ENCODE results near the gene BMP6.

BMP6 gene

GRCh38 chr6:7773914-7774313 is 48.0 kb downstream of the BMP6 start:
- H3K27me3 Mint-ChIP-seq (ENCODE audit: low read depth), result no peaks in the 10 kb centered on the region
- peaks cover 4% of the 10 kb centered on the region for H3K4me1 Mint-ChIP-seq (ENCODE audit: low read depth)
- H3K27ac Mint-ChIP-seq, result no peak overlapping the region
- no peaks in the 10 kb centered on the region for H3K9me3 Mint-ChIP-seq
- H3K4me3 Mint-ChIP-seq, result no peak overlapping the region
- H3K36me3 Mint-ChIP-seq (ENCODE audit: low read depth), result no peaks in the 10 kb centered on the region
- DNase-seq (ENCODE audit: low spot score), result no peak

GRCh38 chr6:7776509-7776908 is 50.6 kb downstream of the BMP6 start:
- H3K27ac Mint-ChIP-seq, result no peak overlapping the region
- no peaks in the 10 kb centered on the region for H3K4me1 Mint-ChIP-seq (ENCODE audit: low read depth)
- H3K27me3 Mint-ChIP-seq (ENCODE audit: low read depth), result no peaks in the 10 kb centered on the region
- H3K9me3 Mint-ChIP-seq, result no peaks in the 10 kb centered on the region
- no peaks in the 10 kb centered on the region for H3K36me3 Mint-ChIP-seq (ENCODE audit: low read depth)
- H3K4me3 Mint-ChIP-seq, result no peak overlapping the region
- no peak for DNase-seq (ENCODE audit: low spot score)

- Mint-ChIP-seq H3K9me3 (no peaks in the 10 kb centered on the region), H3K4me3 (no peak overlapping the region), H3K4me1 (ENCODE audit: low read depth) (no peaks in the 10 kb centered on the region), H3K36me3 (ENCODE audit: low read depth) (no peaks in the 10 kb centered on the region), H3K27me3 (ENCODE audit: low read depth) (no peaks in the 10 kb centered on the region), H3K27ac (peak overlapping the region; percentile 16)
- no peak for DNase-seq (ENCODE audit: low spot score)
Measured at GRCh38 chr6:7777074-7777473, 51.2 kb downstream of the BMP6 start.

GRCh38 chr6:7781240-7781639 is 55.3 kb downstream of the BMP6 start:
- no peak for DNase-seq (ENCODE audit: low spot score)
- no peaks in the 10 kb centered on the region for H3K9me3 Mint-ChIP-seq
- H3K4me3 Mint-ChIP-seq, result no peak overlapping the region
- no peaks in the 10 kb centered on the region for H3K4me1 Mint-ChIP-seq (ENCODE audit: low read depth)
- H3K36me3 Mint-ChIP-seq (ENCODE audit: low read depth), result no peaks in the 10 kb centered on the region
- H3K27ac Mint-ChIP-seq, result no peak overlapping the region
- peaks cover 3% of the 10 kb centered on the region for H3K27me3 Mint-ChIP-seq (ENCODE audit: low read depth)

GRCh38 chr6:7784248-7784647 is 58.3 kb downstream of the BMP6 start:
- H3K27ac Mint-ChIP-seq, result no peak overlapping the region
- DNase-seq (ENCODE audit: low spot score), result no peak
- H3K4me1 Mint-ChIP-seq (ENCODE audit: low read depth), result no peaks in the 10 kb centered on the region
- H3K9me3 Mint-ChIP-seq, result no peaks in the 10 kb centered on the region
- no peaks in the 10 kb centered on the region for H3K36me3 Mint-ChIP-seq (ENCODE audit: low read depth)
- H3K27me3 Mint-ChIP-seq (ENCODE audit: low read depth), result peaks cover 7% of the 10 kb centered on the region
- H3K4me3 Mint-ChIP-seq, result no peak overlapping the region

- H3K4me1 Mint-ChIP-seq (ENCODE audit: low read depth), result no peaks in the 10 kb centered on the region
- peaks cover 7% of the 10 kb centered on the region for H3K27me3 Mint-ChIP-seq (ENCODE audit: low read depth)
- no peaks in the 10 kb centered on the region for H3K9me3 Mint-ChIP-seq
- no peaks in the 10 kb centered on the region for H3K36me3 Mint-ChIP-seq (ENCODE audit: low read depth)
- H3K27ac Mint-ChIP-seq, result no peak overlapping the region
- no peak for DNase-seq (ENCODE audit: low spot score)
- no peak overlapping the region for H3K4me3 Mint-ChIP-seq
Measured at GRCh38 chr6:7784706-7785105, 58.8 kb downstream of the BMP6 start.

- Mint-ChIP-seq H3K4me1 (ENCODE audit: low read depth) (no peaks in the 10 kb centered on the region), H3K36me3 (ENCODE audit: low read depth) (no peaks in the 10 kb centered on the region), H3K27me3 (ENCODE audit: low read depth) (peaks cover 7% of the 10 kb centered on the region), H3K27ac (no peak overlapping the region), H3K4me3 (no peak overlapping the region), H3K9me3 (no peaks in the 10 kb centered on the region)
- DNase-seq (ENCODE audit: low spot score), result no peak
Measured at GRCh38 chr6:7785243-7786035, 59.5 kb downstream of the BMP6 start.

- peaks cover 7% of the 10 kb centered on the region for H3K27me3 Mint-ChIP-seq (ENCODE audit: low read depth)
- H3K4me3 Mint-ChIP-seq, result no peak overlapping the region
- H3K4me1 Mint-ChIP-seq (ENCODE audit: low read depth), result no peaks in the 10 kb centered on the region
- H3K27ac Mint-ChIP-seq, result no peak overlapping the region
- H3K9me3 Mint-ChIP-seq, result no peaks in the 10 kb centered on the region
- no peaks in the 10 kb centered on the region for H3K36me3 Mint-ChIP-seq (ENCODE audit: low read depth)
- no peak for DNase-seq (ENCODE audit: low spot score)
Measured at GRCh38 chr6:7786214-7786661, 60.3 kb downstream of the BMP6 start.

- Mint-ChIP-seq H3K27me3 (ENCODE audit: low read depth) (peaks cover 7% of the 10 kb centered on the region), H3K9me3 (no peaks in the 10 kb centered on the region), H3K36me3 (ENCODE audit: low read depth) (no peaks in the 10 kb centered on the region), H3K27ac (no peak overlapping the region), H3K4me3 (no peak overlapping the region), H3K4me1 (ENCODE audit: low read depth) (no peaks in the 10 kb centered on the region)
- no peak for DNase-seq (ENCODE audit: low spot score)
Measured at GRCh38 chr6:7787137-7787608, 61.3 kb downstream of the BMP6 start.

- Mint-ChIP-seq H3K27me3 (ENCODE audit: low read depth) (peaks cover 7% of the 10 kb centered on the region), H3K9me3 (no peaks in the 10 kb centered on the region), H3K27ac (no peak overlapping the region), H3K36me3 (ENCODE audit: low read depth) (no peaks in the 10 kb centered on the region), H3K4me3 (no peak overlapping the region), H3K4me1 (ENCODE audit: low read depth) (no peaks in the 10 kb centered on the region)
- no peak for DNase-seq (ENCODE audit: low spot score)
Measured at GRCh38 chr6:7787731-7788130, 61.8 kb downstream of the BMP6 start.

GRCh38 chr6:7794509-7794908 is 68.6 kb downstream of the BMP6 start:
- no peaks in the 10 kb centered on the region for H3K36me3 Mint-ChIP-seq (ENCODE audit: low read depth)
- H3K27me3 Mint-ChIP-seq (ENCODE audit: low read depth), result peaks cover 4% of the 10 kb centered on the region
- H3K9me3 Mint-ChIP-seq, result no peaks in the 10 kb centered on the region
- no peak overlapping the region for H3K27ac Mint-ChIP-seq
- H3K4me1 Mint-ChIP-seq (ENCODE audit: low read depth), result no peaks in the 10 kb centered on the region
- no peak overlapping the region for H3K4me3 Mint-ChIP-seq
- no peak for DNase-seq (ENCODE audit: low spot score)

- H3K4me1 Mint-ChIP-seq (ENCODE audit: low read depth), result no peaks in the 10 kb centered on the region
- DNase-seq (ENCODE audit: low spot score), result no peak
- H3K27me3 Mint-ChIP-seq (ENCODE audit: low read depth), result peaks cover 6% of the 10 kb centered on the region
- no peak overlapping the region for H3K4me3 Mint-ChIP-seq
- H3K27ac Mint-ChIP-seq, result no peak overlapping the region
- H3K9me3 Mint-ChIP-seq, result no peaks in the 10 kb centered on the region
- no peaks in the 10 kb centered on the region for H3K36me3 Mint-ChIP-seq (ENCODE audit: low read depth)
Measured at GRCh38 chr6:7797386-7797785, 71.5 kb downstream of the BMP6 start.

GRCh38 chr6:7798751-7799150 is 72.9 kb downstream of the BMP6 start:
- DNase-seq (ENCODE audit: low spot score), result no peak
- H3K4me3 Mint-ChIP-seq, result no peak overlapping the region
- no peak overlapping the region for H3K27ac Mint-ChIP-seq
- H3K27me3 Mint-ChIP-seq (ENCODE audit: low read depth), result peaks cover 6% of the 10 kb centered on the region
- H3K9me3 Mint-ChIP-seq, result no peaks in the 10 kb centered on the region
- no peaks in the 10 kb centered on the region for H3K36me3 Mint-ChIP-seq (ENCODE audit: low read depth)
- H3K4me1 Mint-ChIP-seq (ENCODE audit: low read depth), result no peaks in the 10 kb centered on the region

- H3K4me3 Mint-ChIP-seq, result no peak overlapping the region
- no peaks in the 10 kb centered on the region for H3K36me3 Mint-ChIP-seq (ENCODE audit: low read depth)
- no peaks in the 10 kb centered on the region for H3K4me1 Mint-ChIP-seq (ENCODE audit: low read depth)
- no peak for DNase-seq (ENCODE audit: low spot score)
- H3K27me3 Mint-ChIP-seq (ENCODE audit: low read depth), result peaks cover 2% of the 10 kb centered on the region
- no peaks in the 10 kb centered on the region for H3K9me3 Mint-ChIP-seq
- no peak overlapping the region for H3K27ac Mint-ChIP-seq
Measured at GRCh38 chr6:7802662-7803061, 76.8 kb downstream of the BMP6 start.

GRCh38 chr6:7803214-7803613 is 77.3 kb downstream of the BMP6 start:
- Mint-ChIP-seq H3K4me1 (ENCODE audit: low read depth) (no peaks in the 10 kb centered on the region), H3K36me3 (ENCODE audit: low read depth) (no peaks in the 10 kb centered on the region), H3K27ac (no peak overlapping the region), H3K9me3 (no peaks in the 10 kb centered on the region), H3K27me3 (ENCODE audit: low read depth) (peaks cover 2% of the 10 kb centered on the region), H3K4me3 (no peak overlapping the region)
- no peak for DNase-seq (ENCODE audit: low spot score)

Data from T-helper 2 cell treated with Interferon-gamma antibody and Interleukin-4, amounts not matched to agents 5 μg/mL and 100 μg/mL, for 36 hours (primary cell).